DOHH2 (cell line): Measurements from ENCODE around the gene SMIM5.

Source experiments
- CTCF ChIP-seq: fragments of 200-600 bp; sonication (generic); IDR thresholded peaks from one replicate; pipeline ENCODE4 v1.5.1; 2014; ENCODE audit warnings: antibody characterized with exemption, mild to moderate bottlenecking, low read depth, low read length; ENCODE audit not compliant: poor library complexity, severe bottlenecking
- EZH2phosphoT487 ChIP-seq: fragments of 200-600 bp; sonication (generic); IDR thresholded peaks from 2 replicates; pipeline ENCODE4 v1.6.1; 2017; ENCODE audit warnings: borderline replicate concordance, mild to moderate bottlenecking, antibody characterized with exemption, low read length, moderate library complexity, mixed read lengths

- no peak for TF ChIP-seq CTCF
- no peak for TF ChIP-seq EZH2phosphoT487
These were observed 9.8 kb upstream of the SMIM5 start for GRCh38 chr17:75623386-75623785.
